Ovary (tissue), 9 donors: ENCODE data around the gene ZC3H7B. TPM values are rescaled to one million over a fixed set of nuclear protein-coding genes. Genes with fewer than 3 reads are reported as not detected.

Experiments
- DNase-seq, 5 donors: peaks; one replicate each; pipeline ENCODE4 v3.0.0-alpha.2; 2019 to 2020
- H3K27ac ChIP-seq, 2 donors: fragments of 200-600 bp; one replicate each; pipeline versions ENCODE4 v1.5.1 to v1.8.0; 2019 to 2022
- H3K27me3 ChIP-seq: fragments of 200-600 bp; one replicate; pipeline ENCODE4 v1.8.0; 2022
- H3K36me3 ChIP-seq: fragments of 200-600 bp; sonication (generic); one replicate; pipeline ENCODE4 v1.5.1; 2019
- H3K4me1 ChIP-seq: one replicate; pipeline ENCODE4 v1.8.1; 2013; ENCODE audit warnings: mild to moderate bottlenecking, moderate library complexity; ENCODE audit not compliant: insufficient read depth
- H3K4me3 ChIP-seq: fragments of 200-600 bp; sonication (generic); one replicate; pipeline ENCODE4 v1.5.1; 2017
- H3K9me3 ChIP-seq, 2 donors: fragments of 200-600 bp in 1 of 2; sonication (generic) in 1 of 2; one replicate each; pipeline versions ENCODE4 v1.5.1 to v1.8.1; 2013 to 2019; ENCODE audit warnings: mild to moderate bottlenecking in 1 of 2, moderate library complexity in 1 of 2
- EP300 ChIP-seq: sonication (generic); formaldehyde crosslinking; IDR thresholded peaks from one replicate; pipeline ENCODE4 v1.6.1; 2017; ENCODE audit warnings: antibody characterized with exemption
- POLR2A ChIP-seq: fragments of 450-650 bp; IDR thresholded peaks from one replicate; pipeline ENCODE4 v1.6.1; 2017; ENCODE audit warnings: antibody characterized with exemption, mild to moderate bottlenecking, moderate library complexity
- WGBS, 3 donors: extraction: QIAGEN DNeasy Blood & Tissue Kit in 1 of 3; methylation state at CpG; one replicate each; pipeline versions ENCODE4 v1.1.5 to v1.1.7; 2013 to 2017; 5-methylcytosine and 5-hydroxymethylcytosine counted together
- intact Hi-C, 4 donors: fragments of 100-400 bp; cut with DNase I; formaldehyde crosslinking; loops; one replicate each; pipeline versions ENCODE4 v1.11.0 to v1.15.1; 2022 to 2023
- polyA plus RNA-seq, 2 donors: library from polyadenylated mRNA; stranded (reverse); fragments of 200-250 nt in 1 of 2; fragments of 350-450 nt in 1 of 2; fragmentation: Illumina TruSeq in 1 of 2; extraction: RNeasy Lipid Tissue Mini Kit (QIAGEN cat#74804) in 1 of 2; gene quantifications; one replicate each; pipeline ENCODE4 v1.2.3, GENCODE V29; 2013 to 2014
- total RNA-seq, 7 donors: library from RNA; depleted of rRNA in 2 of 7; stranded (reverse); fragments of >200 nt in 2 of 7; fragmentation: NEBNext Ultra II Directional in 3 of 7; extraction: Animal tissue kit (Norgen Biotek cat#: 25700) in 3 of 7; gene quantifications; one replicate each; pipeline versions ENCODE4 v1.1.0 to v1.2.4, GENCODE V29; 2016 to 2023
- TF ChIP-seq, protein P1 (sequence below), 3 donors: fragments of 450-650 bp in 2 of 3; fragments of 200-600 bp in 1 of 3; IDR thresholded peaks; one replicate each; pipeline versions ENCODE4 v1.5.1 to v1.8.0; 2016 to 2022; ENCODE audit warnings: antibody characterized with exemption in 3 of 3, mild to moderate bottlenecking in 1 of 3
- donor health status: DM: no; HTN: no; CAD: no; lungs with moderate emphysema.
- donor health status: DM: no; HTN: no; CAD: no.
- donor health status: Bipolar disorder and iron deficiency.
- donor health status: DM: yes; HTN: yes; CAD: no.
- donor health status: DM: no; HTN: no; CAD: no.
- donor health status: DM: yes; HTN: yes; CAD: no.

The ZC3H7B gene
- total and polyA plus RNA-seq, 9 donors, result 27.3 to 96.5 (median 73.2) TPM

DNA sequence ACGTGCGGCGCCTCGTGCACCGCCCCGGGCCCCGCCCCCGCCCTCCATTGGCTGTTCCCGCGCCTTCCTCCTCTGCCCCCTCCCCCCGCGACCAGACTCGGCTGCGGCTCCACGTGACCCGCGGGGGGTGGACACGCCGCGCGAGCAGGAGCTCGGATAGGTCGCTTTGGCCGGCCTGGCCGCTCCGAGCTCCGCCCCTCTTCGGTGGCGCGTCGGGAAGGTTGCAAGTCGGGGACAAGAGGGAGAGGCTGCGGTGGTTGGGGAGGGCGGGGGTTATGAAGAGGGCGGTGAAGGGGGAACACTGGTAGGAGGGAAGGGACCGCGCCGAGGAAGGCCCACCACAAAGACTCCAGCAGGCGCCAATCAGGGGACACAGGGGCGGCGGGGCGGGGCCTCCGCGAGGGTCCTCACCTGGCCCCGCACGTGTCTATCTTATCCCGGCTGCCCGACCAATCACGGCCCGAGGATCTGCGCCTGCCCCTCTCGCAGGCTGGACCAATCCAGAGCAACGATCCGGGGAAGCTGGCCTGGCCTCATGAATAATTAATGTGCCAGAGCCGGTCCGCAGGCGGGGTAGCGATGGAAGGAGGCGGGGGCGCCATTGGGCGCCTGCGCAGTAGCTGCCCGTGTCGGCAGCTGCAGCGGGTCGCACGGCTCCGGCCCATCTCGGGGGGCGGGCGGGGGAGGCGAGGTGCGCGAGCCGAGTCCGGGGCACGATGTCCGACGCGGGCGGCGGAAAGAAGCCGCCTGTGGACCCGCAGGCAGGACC is 80.2 kb downstream of the ZC3H7B start, which contains the start of gene TEF:
Gene TEF, plus strand, starts transcription at position 614 of the 769 bp plus-strand sequence. Its CDS starts 103 bp downstream, at position 717.
- Histone ChIP-seq H3K4me1 (peaks cover 11% of the 10 kb centered on the region), H3K27me3 (no peaks in the 10 kb centered on the region), H3K36me3 (no peaks in the 10 kb centered on the region), H3K27ac (peak within 1 kb of the TSS; percentile 94 to 98), H3K4me3 (peak within 1 kb of the TSS; percentile 94), H3K9me3 (no peaks in the 10 kb centered on the region)
- WGBS, 3 donors, result 0 to 2% (median 1%) methylated on average over 53 to 84 of the region's 84 CpGs
- DNase-seq, result peak; percentile 98 to 99 (median 99)
- TF ChIP-seq, protein P1, sequence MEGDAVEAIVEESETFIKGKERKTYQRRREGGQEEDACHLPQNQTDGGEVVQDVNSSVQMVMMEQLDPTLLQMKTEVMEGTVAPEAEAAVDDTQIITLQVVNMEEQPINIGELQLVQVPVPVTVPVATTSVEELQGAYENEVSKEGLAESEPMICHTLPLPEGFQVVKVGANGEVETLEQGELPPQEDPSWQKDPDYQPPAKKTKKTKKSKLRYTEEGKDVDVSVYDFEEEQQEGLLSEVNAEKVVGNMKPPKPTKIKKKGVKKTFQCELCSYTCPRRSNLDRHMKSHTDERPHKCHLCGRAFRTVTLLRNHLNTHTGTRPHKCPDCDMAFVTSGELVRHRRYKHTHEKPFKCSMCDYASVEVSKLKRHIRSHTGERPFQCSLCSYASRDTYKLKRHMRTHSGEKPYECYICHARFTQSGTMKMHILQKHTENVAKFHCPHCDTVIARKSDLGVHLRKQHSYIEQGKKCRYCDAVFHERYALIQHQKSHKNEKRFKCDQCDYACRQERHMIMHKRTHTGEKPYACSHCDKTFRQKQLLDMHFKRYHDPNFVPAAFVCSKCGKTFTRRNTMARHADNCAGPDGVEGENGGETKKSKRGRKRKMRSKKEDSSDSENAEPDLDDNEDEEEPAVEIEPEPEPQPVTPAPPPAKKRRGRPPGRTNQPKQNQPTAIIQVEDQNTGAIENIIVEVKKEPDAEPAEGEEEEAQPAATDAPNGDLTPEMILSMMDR (IDR thresholded peaks at IDR 0.05), result no peak
- TF ChIP-seq EP300 (peak; percentile 33), POLR2A (peak; percentile 75)
- intact Hi-C loops, result no loop called here

DNA sequence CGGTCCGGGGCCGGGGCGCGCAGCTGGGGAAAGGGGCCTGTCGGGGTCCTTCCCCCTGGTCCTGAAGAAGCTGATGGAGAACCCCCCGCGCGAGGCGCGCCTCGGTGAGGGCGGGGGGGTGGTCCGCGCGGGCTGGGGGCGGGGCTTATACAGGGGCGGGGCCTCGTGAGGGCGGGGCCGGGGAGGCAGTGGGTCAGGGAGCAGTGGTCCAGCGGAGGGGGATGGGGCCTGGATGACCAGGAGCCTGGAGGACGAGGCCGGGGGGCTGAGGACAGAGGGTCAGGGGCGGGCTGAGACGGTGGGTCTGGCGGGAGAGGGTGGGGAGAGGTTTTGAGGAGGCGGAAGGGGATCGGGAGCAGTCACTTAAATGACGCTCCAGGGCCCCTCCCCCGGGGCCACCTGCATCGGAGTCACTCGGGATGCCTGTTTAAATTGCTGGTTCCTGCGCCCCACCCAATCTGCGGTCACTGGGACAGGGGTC is 80.8 kb downstream of the ZC3H7B start:
- TF ChIP-seq POLR2A, result no peak
- no peak for TF ChIP-seq EP300
- TF ChIP-seq, protein P1 (IDR thresholded peaks at IDR 0.05), result no peak
- H3K27me3 ChIP-seq, result no peaks in the 10 kb centered on the region
- H3K9me3 ChIP-seq, result no peaks in the 10 kb centered on the region
- WGBS, 3 donors, result 0 to 1% (median 0%) methylated on average over 14 to 35 of the region's 35 CpGs
- intact Hi-C loops, result no loop called here
- peak overlapping the region; percentile 94 for H3K4me3 ChIP-seq
- H3K36me3 ChIP-seq, result no peaks in the 10 kb centered on the region
- DNase-seq, result peak; percentile 84 to 90 (median 89)
- H3K27ac ChIP-seq, result peak overlapping the region; percentile 94 to 98
- peaks cover 8% of the 10 kb centered on the region for H3K4me1 ChIP-seq

DNA sequence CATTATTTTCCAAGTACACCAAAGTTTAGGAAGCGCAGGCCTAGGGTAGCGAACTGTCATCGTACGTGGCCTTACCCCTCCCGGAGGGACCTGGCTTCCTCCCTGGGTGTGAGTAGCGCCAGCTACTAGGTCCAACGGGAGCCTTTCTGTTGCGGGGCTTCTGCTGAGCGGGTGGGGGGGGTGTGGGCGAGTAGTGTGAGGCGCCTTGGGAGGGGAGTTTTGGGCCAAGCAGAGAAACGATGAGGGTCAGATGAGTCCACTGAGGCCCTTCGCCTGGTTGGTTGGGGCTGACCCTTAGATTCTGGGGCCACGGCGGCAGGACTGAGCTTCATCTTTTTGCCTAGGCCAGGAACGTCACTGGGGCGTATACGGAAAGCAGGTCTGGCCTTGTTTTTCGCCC is 81.3 kb downstream of the ZC3H7B start:
- Histone ChIP-seq H3K4me3 (peak overlapping the region; percentile 94), H3K36me3 (no peaks in the 10 kb centered on the region), H3K27ac (peak overlapping the region; percentile 94 to 98), H3K27me3 (no peaks in the 10 kb centered on the region), H3K9me3 (no peaks in the 10 kb centered on the region), H3K4me1 (peaks cover 8% of the 10 kb centered on the region)
- DNase-seq, result peak in 3 of 5 donors; percentile 58 to 76 (median 71)
- WGBS, 3 donors, result 2 to 5% (median 4%) methylated on average over 18 to 19 of the region's 19 CpGs
- intact Hi-C loops, result no loop called here
- no peak for TF ChIP-seq EP300
- no peak for TF ChIP-seq POLR2A
- TF ChIP-seq, protein P1 (IDR thresholded peaks at IDR 0.05), result no peak

DNA sequence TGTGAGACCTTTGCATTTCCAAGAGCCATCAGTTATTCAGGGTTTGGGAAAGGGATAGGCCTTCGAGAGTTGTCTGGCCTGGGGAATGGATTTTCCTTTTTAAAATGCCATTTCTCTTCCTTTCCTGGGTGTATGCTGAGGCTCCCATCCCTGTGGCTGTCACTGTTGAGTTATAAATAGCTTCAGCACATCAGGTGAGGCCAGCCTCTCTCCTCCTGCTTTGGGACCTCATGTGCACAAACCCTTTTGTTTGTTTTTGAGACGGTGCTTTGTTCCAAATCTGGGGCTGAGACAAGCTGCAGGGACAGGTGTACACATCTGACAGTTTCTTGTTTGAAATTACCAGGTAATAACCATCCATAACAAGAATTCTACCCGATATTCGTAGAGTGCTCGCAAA is 81.8 kb downstream of the ZC3H7B start:
- no peak for DNase-seq
- H3K4me1 ChIP-seq, result peaks cover 8% of the 10 kb centered on the region
- TF ChIP-seq, protein P1 (IDR thresholded peaks at IDR 0.05), result no peak
- TF ChIP-seq EP300 (no peak), POLR2A (no peak)
- H3K9me3 ChIP-seq, result no peaks in the 10 kb centered on the region
- H3K4me3 ChIP-seq, result peak overlapping the region; percentile 94
- H3K36me3 ChIP-seq, result no peaks in the 10 kb centered on the region
- H3K27ac ChIP-seq, result peak overlapping the region in 1 of 2 donors; percentile 98
- no peaks in the 10 kb centered on the region for H3K27me3 ChIP-seq
- WGBS, 3 donors, result 52 to 60% (median 59%) methylated on average over 5 of the region's 5 CpGs
- intact Hi-C loops, result no loop called here
